Colon (tissue), 2 donors: ENCODE data around the gene PDF.

ENCODE experiments used
- FAIRE-seq: peaks from 2 replicates; lab custom pipeline; 2012; peaks lifted over from hg19 to GRCh38; lab: Jason Lieb, UNC
- donor health status: control.
- donor health status: control.

Gene PDF

GRCh38 chr16:69339289-69340094 lies 9.1 kb upstream of the PDF start, which contains the start of the genes COG8 and NIP7:
Gene COG8 (minus strand): TSS chr16:69339564. CDS start chr16:69339552, 12 bp downstream.
Gene NIP7 (plus strand): TSS chr16:69339772. CDS start chr16:69339830, 58 bp downstream.
- peak; percentile 18 for FAIRE-seq

- no peak for FAIRE-seq
Measured at GRCh38 chr16:69338557-69339288, 8.3 kb upstream of the PDF start.

GRCh38 chr16:69334696-69335095 lies 4.3 kb upstream of the PDF start:
- no peak for FAIRE-seq

DNA sequence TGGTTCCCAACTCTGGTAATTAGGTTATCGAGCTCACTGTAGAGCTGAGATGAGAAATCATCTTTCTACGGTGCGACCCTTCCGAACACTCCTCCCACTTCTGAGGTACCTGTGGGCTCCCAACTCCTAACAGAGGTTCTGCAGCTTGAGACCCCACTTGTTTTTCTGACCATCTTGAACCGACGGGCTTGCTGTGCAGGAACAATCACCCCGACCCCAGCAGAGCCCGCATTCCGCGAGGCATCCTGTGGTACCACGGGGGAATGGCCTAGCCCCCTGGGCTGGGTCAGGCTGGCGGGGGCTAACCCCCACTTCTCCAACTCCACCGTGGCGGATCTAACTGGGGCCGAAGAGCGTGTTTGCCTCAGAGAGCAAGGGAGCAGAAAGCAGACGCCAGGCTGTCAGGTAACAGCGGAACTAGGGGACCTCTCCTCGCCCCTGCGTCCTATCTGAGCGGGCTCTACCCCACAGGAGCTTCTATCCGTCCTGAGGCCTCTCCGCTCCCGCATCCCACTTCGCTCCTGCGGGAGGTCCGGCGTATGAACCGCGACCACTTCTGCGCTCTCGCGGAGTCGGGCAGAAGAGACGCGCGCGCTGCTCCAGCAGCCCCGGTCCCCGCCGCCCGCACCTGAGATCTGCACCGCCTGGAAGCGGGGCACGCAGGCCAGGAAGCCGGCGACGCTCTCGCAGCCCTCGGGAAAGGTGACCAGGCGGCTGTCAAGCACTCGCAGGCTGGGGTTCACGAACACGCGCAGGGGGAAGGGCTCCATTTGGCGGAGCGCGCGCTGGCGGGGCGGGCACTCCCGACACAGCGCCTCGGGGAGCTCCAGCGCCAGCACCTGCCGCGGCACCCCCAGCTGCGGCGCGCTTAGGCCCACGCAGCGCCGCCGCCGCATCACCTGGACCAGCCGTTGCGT lies 761 bp downstream of the PDF start:
- FAIRE-seq = no peak

- no peak for FAIRE-seq
Measured at GRCh38 chr16:69328854-69329316, 1.5 kb downstream of the PDF start.

DNA sequence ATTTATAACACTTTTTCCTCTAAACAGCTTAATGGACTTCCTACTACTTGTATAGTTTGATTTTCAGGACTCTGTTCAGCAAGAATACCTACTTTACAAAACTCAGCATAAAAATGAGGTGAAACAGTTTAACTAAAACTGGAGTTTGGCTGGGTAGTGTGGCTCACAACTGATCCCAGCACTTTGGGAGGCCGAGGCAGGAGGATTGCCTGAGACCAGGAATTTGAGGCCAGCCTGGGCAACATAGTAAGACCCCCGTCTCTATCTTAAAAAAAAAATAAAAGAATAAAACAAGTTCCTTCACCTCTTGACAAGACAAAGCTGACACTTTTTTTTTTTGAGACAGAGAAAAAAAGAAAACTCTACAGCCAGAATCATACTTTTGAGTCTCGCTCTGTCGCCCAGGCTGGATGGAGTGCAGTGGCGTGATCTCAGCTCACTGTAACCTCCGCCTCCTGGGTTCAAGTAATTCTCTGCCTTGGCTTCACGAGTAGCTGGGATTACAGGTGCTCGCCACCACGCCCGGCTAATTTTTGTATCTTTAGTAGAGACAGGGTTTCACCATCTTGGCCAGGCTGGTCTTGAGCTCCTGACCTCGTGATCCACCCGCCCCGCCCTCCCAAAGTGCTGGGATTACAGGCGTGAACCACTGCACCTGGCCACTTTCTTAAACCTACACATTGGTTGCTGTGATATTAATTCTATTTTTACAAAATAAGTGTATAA lies 2.6 kb downstream of the PDF start:
- FAIRE-seq = no peak

GRCh38 chr16:69326172-69326873 lies 4.1 kb downstream of the PDF start:
- FAIRE-seq = no peak

GRCh38 chr16:69325784-69326171 lies 4.6 kb downstream of the PDF start:
- no peak for FAIRE-seq

GRCh38 chr16:69324585-69325253 lies 5.7 kb downstream of the PDF start:
- FAIRE-seq = no peak

DNA sequence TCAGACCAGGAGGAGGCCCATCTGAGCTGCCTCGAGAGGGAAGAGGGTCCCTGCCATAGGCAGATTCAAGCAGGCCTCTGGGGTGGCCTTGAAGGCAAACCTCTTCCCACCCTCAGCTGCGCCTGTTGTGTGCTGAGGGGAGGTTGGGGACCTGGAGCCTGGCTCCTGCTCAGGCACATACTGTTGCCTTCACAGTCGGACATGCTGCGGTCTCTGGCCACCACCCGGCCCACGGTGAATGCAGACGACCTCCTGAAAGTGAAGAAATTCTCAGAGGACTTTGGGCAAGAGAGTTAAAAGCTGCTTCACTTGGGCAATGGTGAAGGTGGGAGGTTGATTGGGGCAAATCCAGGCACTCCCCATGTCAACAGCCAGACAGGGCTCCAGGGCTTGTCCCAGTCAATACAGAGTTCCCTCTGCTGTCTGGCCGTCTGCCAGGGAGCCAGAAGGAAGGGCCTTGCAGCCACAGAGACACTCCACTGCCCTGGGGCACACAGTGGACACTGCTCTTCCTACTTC lies 6.3 kb downstream of the PDF start:
- no peak for FAIRE-seq

- FAIRE-seq = no peak
Measured at GRCh38 chr16:69323415-69323814, 7.0 kb downstream of the PDF start.

GRCh38 chr16:69322343-69322742 lies 8.0 kb downstream of the PDF start:
- no peak for FAIRE-seq

GRCh38 chr16:69321080-69321479 lies 9.3 kb downstream of the PDF start:
- FAIRE-seq = no peak

- no peak for FAIRE-seq
Measured at GRCh38 chr16:69320740-69321073, 9.7 kb downstream of the PDF start.

DNA sequence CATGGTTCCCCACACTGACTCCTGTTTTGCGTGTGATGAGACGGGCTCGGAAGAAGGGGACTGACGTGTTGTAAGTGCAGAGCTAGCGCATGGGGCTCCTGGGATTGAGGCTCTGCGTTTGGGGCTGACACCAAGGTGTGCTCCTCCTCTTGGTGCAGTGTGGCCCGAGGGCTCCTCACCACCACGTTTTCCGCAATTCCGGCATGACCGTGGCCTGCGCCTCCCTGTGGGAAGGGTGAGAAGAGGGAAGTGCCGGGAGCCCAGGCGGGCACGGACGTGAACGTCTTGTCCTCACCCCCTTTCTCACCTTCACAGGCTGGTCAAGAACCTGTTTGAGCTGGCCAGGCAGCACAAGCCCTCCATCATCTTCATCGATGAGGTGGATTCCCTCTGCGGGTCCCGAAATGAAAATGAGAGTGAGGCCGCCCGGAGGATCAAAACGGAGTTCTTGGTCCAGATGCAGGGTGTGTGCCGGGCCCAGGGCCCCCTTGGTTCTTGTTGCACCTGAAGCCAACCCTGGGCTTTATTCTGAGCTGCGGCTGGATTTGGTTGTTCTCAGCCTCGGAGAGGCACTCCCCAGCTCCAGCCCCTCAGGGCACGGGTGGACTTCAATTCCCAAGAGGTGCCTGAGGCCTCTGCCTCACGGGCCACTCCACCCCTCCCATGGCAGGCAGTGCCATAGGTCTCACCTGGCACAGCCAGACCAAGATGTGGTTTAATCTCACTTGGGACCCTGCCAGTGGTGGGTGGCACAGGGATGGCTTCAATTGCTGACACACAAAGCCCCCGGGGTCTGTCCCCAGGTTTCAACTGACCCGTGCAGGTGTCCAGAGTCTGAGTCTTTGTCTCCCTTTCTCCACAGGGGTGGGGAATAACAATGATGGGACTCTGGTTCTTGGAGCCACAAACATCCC lies 10.3 kb downstream of the PDF start:
- no peak for FAIRE-seq

DNA sequence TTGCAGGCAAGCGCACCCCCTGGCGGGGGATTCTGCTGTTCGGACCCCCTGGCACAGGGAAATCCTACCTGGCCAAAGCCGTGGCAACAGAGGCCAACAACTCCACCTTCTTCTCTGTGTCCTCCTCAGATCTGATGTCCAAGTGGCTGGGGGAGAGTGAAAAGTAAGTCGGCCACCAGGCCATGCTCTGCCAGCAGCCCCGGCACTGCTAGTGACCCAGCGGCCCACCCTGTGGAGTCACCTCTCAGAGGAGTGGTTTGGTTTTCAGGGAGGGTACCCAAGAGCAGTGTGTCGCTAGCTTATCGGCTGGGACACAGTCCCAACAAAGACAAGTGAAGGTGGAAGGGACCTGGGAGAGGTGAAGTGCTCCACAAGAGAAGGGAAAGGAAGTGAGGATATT lies 11.0 kb downstream of the PDF start:
- no peak for FAIRE-seq

DNA sequence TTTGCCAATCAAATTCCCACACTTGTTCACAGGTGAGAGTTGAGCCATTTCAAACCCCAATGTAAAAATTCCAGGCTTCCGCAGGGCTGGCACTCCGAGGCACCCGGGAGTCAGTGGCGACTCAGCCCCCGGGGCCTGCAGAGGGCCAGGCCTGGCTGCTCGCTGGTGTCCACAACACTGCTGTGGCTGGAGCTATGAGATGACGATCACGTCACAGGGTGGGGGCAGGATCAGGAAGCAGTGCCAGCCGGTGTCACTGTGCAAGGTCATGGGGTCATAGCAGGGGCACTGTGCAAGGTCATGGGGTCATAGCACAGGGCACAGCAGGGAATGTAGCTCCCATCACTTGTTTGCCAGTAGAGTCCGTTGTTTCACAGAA lies 11.5 kb downstream of the PDF start:
- no peak for FAIRE-seq

DNA sequence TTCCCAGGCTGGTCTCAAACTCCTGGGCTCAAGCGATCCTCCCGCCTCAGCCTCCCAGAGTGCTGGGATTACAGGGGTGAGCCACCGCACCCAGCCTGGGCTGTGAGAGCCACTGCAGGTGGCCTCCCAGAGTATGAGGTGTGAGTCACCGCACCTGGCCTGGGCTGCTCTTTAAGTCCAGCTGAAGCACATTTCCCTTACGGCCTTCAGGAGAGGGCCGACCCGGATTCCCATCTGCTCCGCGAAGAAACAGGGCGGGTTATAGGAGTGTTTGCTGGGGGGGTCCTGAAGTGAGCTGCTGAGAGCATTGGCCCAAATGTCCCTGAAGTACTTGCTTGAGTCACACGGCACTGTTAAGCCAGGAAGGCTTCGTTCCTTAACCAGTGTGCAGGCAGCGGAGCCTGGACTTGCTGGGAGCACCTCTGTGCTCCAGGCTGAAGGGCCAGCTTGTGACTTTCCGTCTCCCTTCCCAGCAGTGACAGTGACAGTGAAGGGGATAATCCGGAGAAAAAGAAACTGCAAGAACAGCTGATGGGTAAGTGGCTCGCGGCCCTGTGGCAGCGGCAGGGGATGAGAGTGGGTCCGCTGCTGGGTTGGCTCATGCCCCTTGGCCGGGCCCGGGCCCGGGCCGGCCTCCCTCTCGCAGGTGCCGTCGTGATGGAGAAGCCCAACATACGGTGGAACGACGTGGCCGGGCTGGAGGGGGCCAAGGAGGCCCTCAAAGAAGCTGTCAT lies 12.0 kb downstream of the PDF start:
- FAIRE-seq = no peak
